Activated CD4-positive, alpha-beta T cell treated with anti-CD3 and anti-CD28 coated beads for 36 hours (primary cell): ENCODE data around the gene DSCAML1. TPM values are rescaled to one million over a fixed set of nuclear protein-coding genes. Genes with fewer than 3 reads are reported as not detected.

ENCODE experiments used
- ATAC-seq: fragments of 200-7000 bp; cut with Tn5 transposase; one replicate; pipeline ENCODE4 v1.10.0; 2021; ENCODE audit warnings: mild to moderate bottlenecking, moderate library complexity
- CTCF ChIA-PET: fragments of 350-600 bp; sonication (Branson Sonifier 250); formaldehyde crosslinking; loops from one replicate; lab custom pipeline; 2021; ENCODE audit warnings: antibody characterized with exemption; lab: Charles Lee
- POLR2A ChIA-PET: fragments of 350-600 bp; sonication (Branson Sonifier 250); formaldehyde crosslinking; loops from one replicate; lab custom pipeline; 2021; ENCODE audit warnings: antibody characterized with exemption, inconsistent platforms; lab: Charles Lee
- DNase-seq: peaks from one replicate; pipeline ENCODE4 v3.0.0-alpha.2; 2020
- H3K27ac Mint-ChIP-seq: one replicate; pipeline ENCODE4 v1.8.0; 2021; ENCODE audit warnings: mixed read lengths
- H3K27me3 Mint-ChIP-seq: one replicate; pipeline ENCODE4 v1.8.0; 2021; ENCODE audit warnings: mixed read lengths
- H3K36me3 Mint-ChIP-seq: one replicate; pipeline ENCODE4 v1.8.0; 2021; ENCODE audit warnings: low read depth, mixed read lengths
- H3K4me1 Mint-ChIP-seq: one replicate; pipeline ENCODE4 v1.8.0; 2021; ENCODE audit warnings: mixed read lengths
- H3K4me3 Mint-ChIP-seq: one replicate; pipeline ENCODE4 v1.8.0; 2021; ENCODE audit warnings: mild to moderate bottlenecking, moderate library complexity, mixed read lengths
- H3K9me3 Mint-ChIP-seq: one replicate; pipeline ENCODE4 v1.8.0; 2021; ENCODE audit warnings: low read depth, mixed read lengths
- intact Hi-C, 2 experiments: fragments of 100-400 bp; cut with DNase I in 1 of 2; cut with micrococcal nuclease in 1 of 2; formaldehyde crosslinking; loops; one replicate each; pipeline versions ENCODE4 v1.14.2 to v1.15.1; 2022 to 2024; cut with DNase I, micrococcal nuclease
- total RNA-seq, 2 experiments: library from RNA; stranded (reverse); gene quantifications; one replicate each; pipeline ENCODE4 v1.2.3, GENCODE V29; 2021

The DSCAML1 gene
- total RNA-seq, 2 experiments from 2014 or later = 0.05 to 0.67 TPM

DNA sequence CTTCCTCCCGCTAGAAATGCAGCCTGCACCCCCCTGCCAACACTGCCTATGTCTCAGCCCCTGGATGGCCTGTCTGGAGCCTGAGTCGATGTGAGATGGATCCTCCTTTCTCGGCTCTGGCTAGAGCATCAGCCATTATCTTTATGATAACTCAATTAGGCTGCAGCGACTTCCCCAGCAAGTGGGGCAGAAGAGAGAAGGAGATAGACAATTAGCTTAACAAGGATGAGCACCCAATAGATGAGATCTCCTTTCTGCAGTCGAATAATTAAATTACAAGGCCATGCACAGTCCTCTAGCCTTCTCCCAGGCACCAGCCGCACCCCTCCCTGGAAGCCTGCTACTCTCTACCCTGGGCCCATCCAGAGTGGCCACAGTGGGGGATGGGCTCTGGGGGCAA, 290.0 kb downstream of the DSCAML1 start:
- ChIA-PET CTCF (interaction anchor here (1.5 kb wide), 1 partner anchor 81 kb away, joined by 3 read pairs; no protein-coding TSS in a partner anchor), POLR2A (no interaction called here)
- no peaks in the 10 kb centered on the region for H3K36me3 Mint-ChIP-seq
- H3K9me3 Mint-ChIP-seq = no peaks in the 10 kb centered on the region
- no peaks in the 10 kb centered on the region for H3K27me3 Mint-ChIP-seq
- intact Hi-C loops = no loop called here
- no peak for DNase-seq
- ATAC-seq = no peak
- H3K4me1 Mint-ChIP-seq = no peaks in the 10 kb centered on the region
- H3K4me3 Mint-ChIP-seq = no peak overlapping the region
- no peak overlapping the region for H3K27ac Mint-ChIP-seq

DNA sequence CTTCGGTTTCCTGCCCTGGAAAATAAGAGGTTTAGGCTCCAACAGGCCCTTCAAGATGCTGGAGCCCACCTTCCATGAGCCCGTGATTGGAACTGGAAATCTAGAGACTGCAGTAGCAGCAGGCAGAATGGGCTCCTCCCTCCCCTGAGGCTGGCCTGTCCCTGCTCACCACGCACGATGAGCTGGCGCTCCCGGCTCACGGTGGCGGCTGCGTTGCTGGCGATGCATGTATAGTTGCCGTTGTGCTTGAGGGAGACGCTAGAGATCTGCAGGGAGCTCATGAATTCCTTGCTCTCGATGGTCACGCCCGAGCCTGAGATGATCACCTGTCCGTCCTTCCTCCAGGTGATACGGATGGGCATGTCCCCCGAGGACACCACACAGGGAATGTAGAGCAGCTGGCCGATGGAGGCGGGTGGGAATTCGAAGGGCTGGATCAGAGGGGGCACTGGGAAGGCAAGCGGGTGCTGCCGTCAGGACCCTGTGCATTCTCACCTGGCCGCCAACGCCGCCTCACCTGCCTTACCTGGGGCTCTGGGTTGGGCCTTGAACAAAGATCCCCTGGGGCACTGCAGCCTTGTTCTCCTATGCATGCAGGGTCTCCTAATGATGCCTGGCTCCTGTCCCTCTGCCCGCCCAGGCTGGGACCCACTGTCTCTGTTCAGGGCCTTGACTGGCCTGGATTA, 291.6 kb downstream of the DSCAML1 start:
- H3K27me3 Mint-ChIP-seq = no peaks in the 10 kb centered on the region
- intact Hi-C loops = no loop called here
- POLR2A ChIA-PET = no interaction called here
- DNase-seq (no peak), ATAC-seq (no peak)
- no peak overlapping the region for H3K4me3 Mint-ChIP-seq
- H3K4me1 Mint-ChIP-seq = no peaks in the 10 kb centered on the region
- no peaks in the 10 kb centered on the region for H3K9me3 Mint-ChIP-seq
- H3K27ac Mint-ChIP-seq = no peak overlapping the region
- CTCF ChIA-PET = interaction anchor here (0.6 kb wide), 1 partner anchor 10 kb away, joined by 3 read pairs; no protein-coding TSS in a partner anchor
- no peaks in the 10 kb centered on the region for H3K36me3 Mint-ChIP-seq

DNA sequence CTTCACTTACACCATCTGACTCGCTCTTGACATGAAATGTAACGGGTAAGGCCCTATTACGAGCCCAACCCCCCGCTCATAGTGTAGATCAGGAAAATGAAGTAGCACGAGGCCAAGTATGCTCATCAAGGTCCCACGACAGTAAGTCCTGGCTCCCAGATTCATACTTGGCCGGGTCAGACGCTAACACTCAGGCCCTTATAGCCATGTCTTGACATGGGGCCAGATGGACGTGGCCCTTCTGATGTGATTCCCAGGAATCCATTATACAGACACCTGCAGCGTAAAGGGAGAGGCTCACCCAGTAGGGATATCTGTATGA, 294.3 kb downstream of the DSCAML1 start:
- no peak for DNase-seq
- CTCF ChIA-PET = no interaction called here
- POLR2A ChIA-PET = no interaction called here

DNA sequence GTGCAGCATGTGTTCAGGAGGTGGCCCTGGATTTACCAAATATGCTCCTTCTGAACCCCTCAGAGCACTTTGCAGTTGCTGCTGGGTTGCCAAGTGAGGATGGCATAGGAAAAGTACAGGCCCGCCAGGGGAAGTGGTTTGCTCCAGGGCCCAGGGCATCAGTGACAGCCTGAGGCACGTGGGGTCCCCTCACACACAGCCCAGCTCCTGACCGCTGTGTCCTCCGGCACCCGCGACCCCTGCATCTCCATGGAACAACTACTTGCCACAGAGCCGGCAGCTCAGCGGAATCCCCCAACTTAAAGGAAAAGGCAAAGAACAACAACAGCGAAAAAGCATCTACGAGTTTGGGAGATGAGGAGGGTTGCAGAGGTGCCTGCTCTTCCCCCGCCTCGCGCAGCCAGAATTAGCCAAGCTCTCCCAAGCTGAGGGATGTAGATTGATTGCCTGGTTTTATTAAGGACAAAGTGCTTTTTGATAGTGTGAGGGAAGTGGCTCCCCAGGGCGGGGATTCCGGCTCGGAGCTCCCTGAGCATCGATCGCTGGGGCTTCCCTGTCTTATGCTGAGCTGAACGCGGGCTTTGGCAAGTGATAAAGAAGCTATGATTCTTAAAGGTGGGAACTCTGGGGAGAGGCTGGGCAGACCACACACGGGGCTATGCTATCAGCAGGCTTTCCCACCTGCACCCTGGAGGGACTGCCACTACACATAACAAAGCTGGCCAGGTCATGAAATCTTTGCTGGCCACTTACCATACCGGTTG, 294.8 kb downstream of the DSCAML1 start:
- Mint-ChIP-seq H3K36me3 (no peaks in the 10 kb centered on the region), H3K27me3 (no peaks in the 10 kb centered on the region), H3K27ac (no peak overlapping the region), H3K9me3 (no peaks in the 10 kb centered on the region), H3K4me3 (no peak overlapping the region), H3K4me1 (no peaks in the 10 kb centered on the region)
- DNase-seq (no peak), ATAC-seq (no peak)
- POLR2A ChIA-PET = no interaction called here
- intact Hi-C loops = no loop called here
- CTCF ChIA-PET = interaction anchor here (0.6 kb wide), 1 partner anchor 19 kb away, joined by 5 read pairs; no protein-coding TSS in a partner anchor

More for the DNA sequence above, 294.3 kb downstream of the DSCAML1 start:
- H3K36me3 Mint-ChIP-seq = no peaks in the 10 kb centered on the region
- no peaks in the 10 kb centered on the region for H3K9me3 Mint-ChIP-seq
- no peak overlapping the region for H3K4me3 Mint-ChIP-seq
- no peaks in the 10 kb centered on the region for H3K4me1 Mint-ChIP-seq
- H3K27ac Mint-ChIP-seq = no peak overlapping the region
- intact Hi-C loops = no loop called here
- no peak for ATAC-seq
- no peaks in the 10 kb centered on the region for H3K27me3 Mint-ChIP-seq

DNA sequence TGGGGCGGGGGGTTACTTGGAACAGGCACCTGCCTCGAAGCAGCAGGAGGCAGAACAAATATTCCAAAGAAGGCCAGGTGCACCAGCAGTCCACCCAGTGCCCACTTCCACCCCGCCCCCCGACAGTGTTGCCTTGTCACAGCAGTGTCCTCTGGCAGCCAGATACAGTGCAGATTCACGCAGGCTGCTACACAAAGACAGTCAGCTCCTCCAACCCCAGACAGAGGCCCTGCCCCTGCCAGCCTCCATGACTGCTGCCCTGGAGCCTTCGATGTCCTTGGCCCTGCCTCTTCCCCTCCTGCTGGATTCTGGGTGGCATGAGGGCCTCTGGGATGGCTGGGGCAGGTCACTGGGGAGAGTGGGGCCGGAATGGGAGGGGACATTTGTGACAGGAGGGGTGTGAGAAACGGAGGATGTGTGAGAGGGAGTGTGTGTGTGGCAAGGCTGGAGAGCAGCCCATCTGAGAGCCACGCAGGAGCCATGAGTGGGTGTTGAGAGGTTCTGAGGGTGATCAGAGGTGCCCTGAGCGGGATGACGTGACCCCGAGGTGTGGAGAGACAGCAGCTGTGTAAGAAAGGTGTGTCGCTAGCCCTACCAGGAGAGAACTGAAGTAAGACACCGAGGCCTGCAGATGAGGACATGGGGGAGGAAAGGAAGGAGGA, 295.6 kb downstream of the DSCAML1 start:
- no peaks in the 10 kb centered on the region for H3K36me3 Mint-ChIP-seq
- no peak for DNase-seq
- no peaks in the 10 kb centered on the region for H3K4me1 Mint-ChIP-seq
- H3K4me3 Mint-ChIP-seq = no peak overlapping the region
- ChIA-PET CTCF (no interaction called here), POLR2A (no interaction called here)
- H3K9me3 Mint-ChIP-seq = no peaks in the 10 kb centered on the region
- H3K27me3 Mint-ChIP-seq = no peaks in the 10 kb centered on the region
- intact Hi-C loops = no loop called here
- no peak overlapping the region for H3K27ac Mint-ChIP-seq
- ATAC-seq = no peak

DNA sequence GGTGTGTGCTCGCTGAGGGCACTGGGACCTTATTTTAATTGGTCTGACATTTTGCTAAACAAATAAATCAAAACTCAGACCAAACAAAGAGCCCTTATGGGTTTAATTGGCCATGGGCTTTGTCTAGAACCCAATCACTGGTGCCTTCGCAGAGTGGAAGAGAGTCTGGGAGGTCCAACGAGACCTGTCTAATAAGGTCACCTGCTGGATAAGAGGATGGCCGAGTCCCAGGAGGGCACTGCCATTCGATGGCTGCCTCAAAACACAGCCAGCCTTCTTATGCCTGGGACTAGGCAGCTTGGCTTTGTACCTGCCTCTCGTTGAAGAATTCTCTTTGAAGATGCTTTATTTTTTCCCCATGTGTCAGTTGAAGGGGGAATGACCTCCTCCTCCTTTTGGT, 298.2 kb downstream of the DSCAML1 start:
- no peak for DNase-seq
- H3K27me3 Mint-ChIP-seq = peaks cover 2% of the 10 kb centered on the region
- ChIA-PET POLR2A (no interaction called here), CTCF (interaction anchor here (0.7 kb wide), 1 partner anchor 70 kb away, joined by 3 read pairs; no protein-coding TSS in a partner anchor)
- H3K4me3 Mint-ChIP-seq = no peak overlapping the region
- no peak overlapping the region for H3K27ac Mint-ChIP-seq
- ATAC-seq = no peak
- H3K36me3 Mint-ChIP-seq = no peaks in the 10 kb centered on the region
- H3K4me1 Mint-ChIP-seq = no peaks in the 10 kb centered on the region
- intact Hi-C loops = no loop called here
- H3K9me3 Mint-ChIP-seq = no peaks in the 10 kb centered on the region

DNA sequence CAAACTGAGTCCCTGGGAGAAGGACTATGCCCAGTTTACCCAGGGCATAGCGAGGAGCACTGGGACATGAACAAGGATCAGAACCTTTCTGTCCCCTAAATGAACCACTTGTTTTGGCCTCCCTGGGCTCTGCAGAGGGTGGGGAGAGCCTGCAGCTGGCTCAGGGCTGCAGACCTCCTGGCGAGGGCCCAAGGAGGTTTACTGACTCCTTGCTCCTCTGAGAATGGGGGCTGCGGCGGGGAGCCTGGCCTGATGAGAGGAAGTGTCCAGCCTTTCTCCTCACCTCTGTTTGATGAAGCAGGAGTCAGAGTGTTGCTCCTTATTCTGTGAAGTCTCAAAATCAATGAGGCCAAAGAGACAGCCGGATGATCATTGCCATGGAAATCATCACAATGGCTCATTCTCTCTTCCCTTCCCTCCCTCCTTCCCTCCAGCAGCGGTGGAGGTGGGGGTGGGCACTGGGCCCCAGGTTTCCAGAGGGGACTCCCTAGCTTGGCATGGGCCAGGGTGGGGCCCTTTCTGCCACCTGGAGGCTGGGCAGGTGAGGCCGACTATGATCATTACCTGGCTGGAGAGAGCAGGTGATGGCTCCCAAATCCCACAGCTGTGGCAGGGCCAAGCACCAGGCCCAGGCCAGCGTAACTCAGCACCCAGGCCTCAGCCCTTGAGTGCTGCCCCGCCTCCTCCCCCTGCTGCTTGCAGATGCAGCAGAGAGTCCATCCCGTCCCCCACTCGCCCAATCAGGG, 299.6 kb downstream of the DSCAML1 start:
- no peak for ATAC-seq

DNA sequence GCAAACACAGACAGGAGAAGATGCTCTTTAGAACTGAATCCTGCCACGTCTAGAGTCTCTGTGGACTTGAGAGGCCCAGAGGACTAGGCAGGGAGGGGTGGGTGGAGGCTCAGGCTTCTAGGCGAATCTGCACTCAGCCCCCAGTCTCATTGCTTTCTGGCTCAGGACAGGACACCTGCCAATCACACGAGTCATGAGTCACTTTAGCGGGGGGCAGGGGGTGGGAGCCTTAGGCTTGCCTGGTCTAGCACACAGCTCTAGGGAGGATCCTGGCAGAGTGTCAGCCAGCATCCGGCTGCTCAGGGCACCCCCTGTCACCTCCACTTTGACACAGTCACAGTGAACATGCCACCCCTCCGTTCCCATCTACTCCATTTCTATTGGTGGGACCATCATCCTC, 301.7 kb downstream of the DSCAML1 start:
- Mint-ChIP-seq H3K36me3 (no peaks in the 10 kb centered on the region), H3K9me3 (no peaks in the 10 kb centered on the region), H3K4me1 (no peaks in the 10 kb centered on the region), H3K27ac (no peak overlapping the region), H3K4me3 (no peak overlapping the region), H3K27me3 (peaks cover 7% of the 10 kb centered on the region)
- DNase-seq = no peak
- ChIA-PET POLR2A (no interaction called here), CTCF (interaction anchor here (0.7 kb wide), 2 partner anchors 11 to 21 kb away, joined by 3 read pairs; no protein-coding TSS in a partner anchor)
- no peak for ATAC-seq
- intact Hi-C loops = no loop called here

More for the DNA sequence above, 299.6 kb downstream of the DSCAML1 start:
- Mint-ChIP-seq H3K9me3 (no peaks in the 10 kb centered on the region), H3K36me3 (no peaks in the 10 kb centered on the region), H3K27me3 (peaks cover 2% of the 10 kb centered on the region), H3K4me3 (no peak overlapping the region), H3K4me1 (no peaks in the 10 kb centered on the region), H3K27ac (no peak overlapping the region)
- ChIA-PET POLR2A (no interaction called here), CTCF (no interaction called here)
- no peak for DNase-seq
- intact Hi-C loops = no loop called here

DNA sequence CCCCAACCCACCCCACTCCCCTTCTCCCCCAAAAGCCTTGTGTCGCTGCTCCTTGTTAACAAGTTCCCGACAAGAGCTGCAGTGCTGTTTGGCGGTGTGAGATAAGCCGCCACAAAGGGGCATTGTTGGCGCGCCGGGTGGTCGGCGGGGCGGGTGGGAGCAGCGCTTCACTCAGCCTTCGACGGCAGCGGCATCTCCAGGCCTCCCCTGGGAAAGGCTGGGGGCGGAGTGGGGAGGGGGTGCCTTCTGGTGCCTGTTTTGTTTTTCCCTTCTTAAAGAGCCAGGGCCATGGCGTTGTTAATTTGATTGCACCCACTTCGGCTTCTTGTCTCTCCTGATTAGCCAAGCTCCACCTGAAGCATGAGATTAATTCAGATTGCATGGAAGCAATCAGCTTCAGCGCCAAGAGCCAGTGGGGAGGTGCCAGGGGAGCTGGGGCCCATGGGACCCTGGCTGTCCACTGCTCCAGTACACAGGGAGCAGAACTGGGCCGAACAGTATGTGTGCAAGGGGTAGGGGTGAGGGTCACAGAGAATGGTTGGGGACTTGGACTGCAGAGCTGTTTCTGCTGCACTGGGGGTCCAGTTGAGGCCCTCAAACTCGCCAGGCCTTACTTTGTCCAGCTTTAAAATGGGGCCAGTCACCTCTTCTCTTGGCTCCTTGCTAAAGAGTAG, 304.3 kb downstream of the DSCAML1 start:
- H3K27ac Mint-ChIP-seq = no peak overlapping the region
- ATAC-seq (no peak), DNase-seq (no peak)
- no peak overlapping the region for H3K4me3 Mint-ChIP-seq
- POLR2A ChIA-PET = no interaction called here
- CTCF ChIA-PET = no interaction called here
- peaks cover 8% of the 10 kb centered on the region for H3K27me3 Mint-ChIP-seq
- intact Hi-C loops = no loop called here
- H3K36me3 Mint-ChIP-seq = no peaks in the 10 kb centered on the region
- H3K4me1 Mint-ChIP-seq = no peaks in the 10 kb centered on the region
- no peaks in the 10 kb centered on the region for H3K9me3 Mint-ChIP-seq

DNA sequence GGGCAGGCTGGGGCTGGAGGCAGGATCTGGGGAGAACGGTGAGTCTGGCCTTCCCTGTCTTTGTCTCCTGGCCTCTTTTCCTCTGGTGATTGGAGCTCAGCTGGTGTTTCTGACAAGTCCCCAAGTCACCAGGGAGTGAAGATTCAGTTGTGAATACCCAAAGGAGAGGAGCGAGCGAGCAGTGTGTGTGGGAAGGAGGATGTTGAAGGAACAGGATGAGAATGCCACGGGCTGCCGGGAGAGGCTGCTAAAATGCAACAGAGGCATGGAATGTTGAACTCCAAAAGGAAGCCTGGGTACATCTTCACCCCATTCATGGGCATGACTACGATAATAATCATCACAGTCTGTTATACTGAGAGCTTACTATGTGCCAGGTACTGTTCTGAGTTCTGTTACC, 306.1 kb downstream of the DSCAML1 start:
- ATAC-seq (no peak), DNase-seq (no peak)
- Mint-ChIP-seq H3K27me3 (peaks cover 6% of the 10 kb centered on the region), H3K4me3 (no peak overlapping the region), H3K9me3 (no peaks in the 10 kb centered on the region), H3K36me3 (no peaks in the 10 kb centered on the region), H3K27ac (no peak overlapping the region), H3K4me1 (no peaks in the 10 kb centered on the region)
- intact Hi-C loops = no loop called here
- POLR2A ChIA-PET = no interaction called here
- CTCF ChIA-PET = no interaction called here
